GM12874 (cell line): ENCODE measurements around the gene CCDC192.

ENCODE experiments used
- TF ChIP-seq, protein P1 (sequence below): IDR thresholded peaks from 2 replicates; pipeline ENCODE4 v1.5.1; 2011; ENCODE audit warnings: low read depth, mild to moderate bottlenecking, control low read depth, low read length, moderate library complexity; ENCODE audit not compliant: insufficient read depth

The CCDC192 gene

DNA sequence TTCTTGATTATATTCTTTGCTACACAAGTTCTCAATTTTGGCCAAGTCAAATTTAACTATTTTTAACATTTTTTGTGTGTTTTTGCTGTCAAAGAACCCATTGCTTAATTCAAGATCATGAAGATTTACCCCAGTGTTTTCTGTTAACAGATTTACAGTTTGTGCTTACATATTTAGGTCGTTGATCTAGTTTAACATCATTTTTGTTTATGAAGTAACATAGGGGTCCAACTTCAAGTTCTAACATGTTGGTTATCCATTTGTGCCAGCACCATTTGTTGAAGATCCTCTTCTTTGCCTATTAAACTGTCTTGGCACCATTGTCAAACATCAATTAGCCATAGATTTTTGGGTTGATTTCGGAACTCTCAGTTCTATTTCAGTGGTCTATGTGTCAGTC lies 71.0 kb downstream of the CCDC192 start:
- TF ChIP-seq, protein P1, sequence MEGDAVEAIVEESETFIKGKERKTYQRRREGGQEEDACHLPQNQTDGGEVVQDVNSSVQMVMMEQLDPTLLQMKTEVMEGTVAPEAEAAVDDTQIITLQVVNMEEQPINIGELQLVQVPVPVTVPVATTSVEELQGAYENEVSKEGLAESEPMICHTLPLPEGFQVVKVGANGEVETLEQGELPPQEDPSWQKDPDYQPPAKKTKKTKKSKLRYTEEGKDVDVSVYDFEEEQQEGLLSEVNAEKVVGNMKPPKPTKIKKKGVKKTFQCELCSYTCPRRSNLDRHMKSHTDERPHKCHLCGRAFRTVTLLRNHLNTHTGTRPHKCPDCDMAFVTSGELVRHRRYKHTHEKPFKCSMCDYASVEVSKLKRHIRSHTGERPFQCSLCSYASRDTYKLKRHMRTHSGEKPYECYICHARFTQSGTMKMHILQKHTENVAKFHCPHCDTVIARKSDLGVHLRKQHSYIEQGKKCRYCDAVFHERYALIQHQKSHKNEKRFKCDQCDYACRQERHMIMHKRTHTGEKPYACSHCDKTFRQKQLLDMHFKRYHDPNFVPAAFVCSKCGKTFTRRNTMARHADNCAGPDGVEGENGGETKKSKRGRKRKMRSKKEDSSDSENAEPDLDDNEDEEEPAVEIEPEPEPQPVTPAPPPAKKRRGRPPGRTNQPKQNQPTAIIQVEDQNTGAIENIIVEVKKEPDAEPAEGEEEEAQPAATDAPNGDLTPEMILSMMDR, result no peak

DNA sequence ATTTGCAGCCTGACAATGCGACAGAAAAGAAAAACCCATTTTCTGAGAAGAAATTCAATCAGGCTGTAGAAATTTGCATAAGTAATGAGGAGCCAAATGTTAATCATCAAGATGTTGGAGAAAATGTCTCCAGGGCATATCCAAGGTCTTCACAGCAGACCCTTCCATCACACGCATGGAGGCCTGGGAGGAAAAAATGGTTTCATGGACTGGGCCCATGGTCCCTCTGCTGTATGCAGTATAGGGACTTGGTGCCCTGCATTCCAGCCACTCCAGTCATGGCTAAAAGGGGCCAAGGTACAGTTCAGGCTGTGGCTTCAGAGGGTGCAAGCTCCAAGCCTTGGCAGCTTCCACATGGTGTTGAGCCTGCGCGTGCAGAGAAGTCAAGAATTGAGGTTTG lies 73.3 kb downstream of the CCDC192 start:
- TF ChIP-seq, protein P1, result no peak

DNA sequence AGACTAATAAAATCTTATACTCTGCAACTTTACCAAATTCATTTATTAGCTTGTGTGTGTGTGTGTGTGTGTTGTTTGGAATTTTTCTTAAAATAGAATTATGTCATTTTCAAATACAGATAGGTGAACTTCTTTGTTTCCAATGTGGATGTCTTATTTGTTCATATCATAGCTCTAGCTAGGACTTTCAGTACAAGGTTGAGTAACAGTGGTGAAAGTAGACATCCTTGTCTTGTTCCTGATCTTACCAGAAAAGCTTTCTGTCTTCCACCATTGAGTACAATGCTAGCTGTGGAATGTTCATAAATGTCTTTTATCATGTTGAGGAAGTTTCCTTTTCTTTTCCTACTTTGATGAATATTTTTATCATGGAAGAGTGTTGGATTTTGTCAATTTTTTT lies 74.8 kb downstream of the CCDC192 start:
- TF ChIP-seq, protein P1, result no peak

DNA sequence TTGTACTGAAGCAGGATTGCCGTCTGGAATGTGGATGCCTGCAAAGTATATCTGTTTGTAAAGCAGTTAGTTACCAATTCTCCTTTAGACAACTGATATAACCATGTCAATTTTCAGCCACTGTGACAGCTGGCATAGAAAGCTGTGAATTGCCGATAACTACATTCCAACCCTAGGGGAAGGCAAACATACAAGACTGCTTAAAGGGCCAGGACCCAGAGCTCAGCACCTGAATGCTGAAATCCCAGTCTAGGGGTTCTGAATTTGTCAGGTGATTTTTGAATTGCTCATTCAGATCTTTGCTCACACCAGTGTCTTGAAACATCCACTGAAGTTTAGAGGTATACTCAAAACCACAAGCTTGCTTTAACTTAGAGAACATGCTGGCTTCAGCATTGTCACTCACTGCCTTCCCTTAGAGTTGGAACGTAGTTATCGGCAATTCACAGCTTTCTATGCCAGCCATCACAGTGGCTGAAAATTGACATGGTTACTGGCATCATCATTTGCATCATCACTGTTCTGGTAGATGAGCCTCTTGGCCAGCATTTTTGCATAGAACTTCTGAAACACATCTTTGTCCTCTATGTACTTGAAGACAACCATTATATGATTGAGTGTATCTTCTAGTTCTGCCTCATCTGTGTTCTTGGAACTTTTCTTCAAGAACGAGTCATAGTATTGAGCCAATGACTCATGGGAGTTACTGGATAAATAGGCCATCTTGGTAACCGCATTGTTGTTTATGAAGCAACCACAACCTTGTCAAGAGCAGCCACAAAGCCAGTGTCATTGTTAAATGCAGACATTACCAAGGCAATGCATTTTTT lies 82.1 kb downstream of the CCDC192 start:
- TF ChIP-seq, protein P1, result no peak

DNA sequence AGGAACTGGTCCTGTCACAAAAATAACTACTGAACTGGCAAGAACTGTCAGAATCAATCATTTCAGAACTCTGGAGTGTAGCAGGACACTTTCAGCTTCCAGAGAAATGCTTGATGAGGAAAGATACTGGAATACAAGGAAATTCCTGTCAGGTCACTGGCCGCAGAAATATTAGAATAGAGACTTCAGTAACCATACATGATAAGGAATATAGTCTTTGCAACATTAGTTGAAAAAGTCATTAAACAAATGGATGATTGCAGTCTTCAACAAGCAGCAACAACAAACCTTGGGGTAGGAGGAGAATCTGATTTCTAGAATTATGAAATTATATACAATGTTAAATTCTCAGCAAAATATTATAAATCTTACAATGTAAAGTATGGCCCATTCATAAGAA lies 88.2 kb downstream of the CCDC192 start:
- TF ChIP-seq, protein P1, result no peak

DNA sequence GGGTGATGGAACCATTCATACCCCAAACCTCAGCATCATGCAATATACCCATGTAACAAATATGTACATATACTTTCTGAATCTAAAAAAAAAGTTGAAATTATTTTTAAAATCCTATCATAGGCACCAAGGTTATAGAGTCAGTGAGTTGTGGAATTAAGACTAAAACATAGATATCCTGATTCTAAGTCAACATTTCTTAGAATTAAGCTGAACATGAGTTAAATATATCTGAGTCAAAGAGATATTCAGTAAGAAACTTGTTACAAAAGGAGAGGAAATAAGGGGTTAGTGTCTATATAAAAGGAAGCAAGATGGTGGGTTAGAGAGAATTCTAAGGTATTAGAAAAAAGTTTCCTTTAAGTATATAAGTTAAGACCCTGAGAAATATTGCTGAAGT lies 89.9 kb downstream of the CCDC192 start:
- TF ChIP-seq, protein P1, result no peak

DNA sequence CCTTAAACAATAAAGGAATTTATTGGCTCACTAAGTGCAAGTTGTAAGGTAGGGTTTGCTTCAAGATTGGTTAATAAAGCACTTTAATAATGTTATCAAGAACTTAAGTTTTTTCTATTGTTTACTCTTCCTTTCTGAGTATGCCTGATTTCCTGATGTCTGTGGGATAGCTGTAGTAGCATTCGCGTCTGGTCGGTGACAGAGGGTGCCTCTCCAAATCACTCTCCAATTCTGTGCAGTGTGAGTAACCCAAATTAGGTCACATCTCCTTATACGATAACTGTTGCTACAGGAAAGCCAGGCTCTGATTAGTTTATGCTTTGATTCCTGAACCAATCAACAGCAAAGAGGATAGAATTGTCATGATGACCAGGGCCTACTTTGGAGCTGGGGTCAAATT lies 90.7 kb downstream of the CCDC192 start:
- TF ChIP-seq, protein P1, result no peak
